PC-3 (cell line): ENCODE results near the gene INVS.

ENCODE experiments used
- CTCF ChIP-seq: fragments of 300-600 bp; sonication (generic); conservative IDR thresholded peaks from 2 replicates; pipeline ENCODE4 v1.5.1; 2017; ENCODE audit warnings: antibody characterized with exemption, low read depth, mild to moderate bottlenecking, low read length
- EZH2 ChIP-seq: fragments of 300-600 bp; sonication (generic); IDR thresholded peaks from one replicate; pipeline ENCODE4 v1.6.1; 2017; ENCODE audit warnings: antibody characterized with exemption, mild to moderate bottlenecking, low read length; ENCODE audit not compliant: unreplicated experiment

- no peak for TF ChIP-seq CTCF
- no peak for TF ChIP-seq EZH2
Observed at GRCh38 chr9:100204796-100205195, 105.8 kb downstream of the INVS start.
